GM21737 (cell line): Measurements from ENCODE around the gene TOM1.

ENCODE experiments used
- ATAC-seq: cut with Tn5 transposase; IDR thresholded peaks from one replicate; pipeline ENCODE4 v1.9.1; 2021; ENCODE audit warnings: mild to moderate bottlenecking, moderate library complexity; ENCODE audit not compliant: unreplicated experiment

Gene TOM1

DNA sequence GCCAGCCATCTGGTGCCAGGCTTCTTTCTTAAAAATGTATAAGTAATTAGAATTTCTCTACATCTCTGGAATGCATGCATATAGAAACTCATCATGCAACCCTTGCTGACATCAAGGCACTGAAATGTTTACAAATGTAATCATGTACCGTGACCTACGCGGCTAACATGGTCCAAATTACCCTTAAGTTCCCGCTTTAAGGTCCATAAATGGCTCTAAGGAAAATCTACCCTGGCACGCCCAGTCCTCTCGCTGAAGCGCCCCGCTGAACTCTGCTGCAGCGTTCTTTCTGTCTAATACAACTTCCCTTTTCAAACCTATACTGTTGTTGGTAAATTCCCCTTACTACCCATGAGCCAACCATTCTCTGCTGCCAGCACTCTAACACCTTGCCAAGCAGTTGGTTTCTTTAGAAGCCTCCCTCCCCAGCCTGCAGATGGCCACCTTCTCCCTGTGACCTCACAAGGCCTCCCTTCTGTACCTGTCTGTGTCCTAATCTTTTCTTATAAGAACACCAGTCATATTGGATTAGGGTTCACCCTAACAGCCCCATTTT, 67.7 kb downstream of the TOM1 start:
- no peak for ATAC-seq

DNA sequence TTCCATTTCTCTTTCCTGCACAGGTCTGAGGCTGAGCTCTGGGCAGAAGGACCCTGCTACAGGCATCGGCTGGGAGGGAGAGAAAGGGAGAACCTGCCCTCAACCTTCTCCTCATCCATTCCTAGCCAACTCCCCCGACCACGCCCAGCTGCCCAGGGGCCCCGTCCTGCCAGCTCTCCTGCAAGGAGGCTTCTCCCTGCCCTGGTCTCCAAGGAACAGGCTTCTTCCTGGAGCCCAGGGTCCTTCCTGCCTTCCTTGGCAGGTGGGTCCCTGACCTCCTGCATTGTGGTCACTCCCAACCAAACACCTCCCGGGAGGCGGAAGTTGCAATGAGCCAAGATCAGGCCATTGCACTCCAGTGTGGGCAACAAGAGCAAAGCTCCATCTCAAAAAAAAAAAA, 68.7 kb downstream of the TOM1 start:
- ATAC-seq = no peak

DNA sequence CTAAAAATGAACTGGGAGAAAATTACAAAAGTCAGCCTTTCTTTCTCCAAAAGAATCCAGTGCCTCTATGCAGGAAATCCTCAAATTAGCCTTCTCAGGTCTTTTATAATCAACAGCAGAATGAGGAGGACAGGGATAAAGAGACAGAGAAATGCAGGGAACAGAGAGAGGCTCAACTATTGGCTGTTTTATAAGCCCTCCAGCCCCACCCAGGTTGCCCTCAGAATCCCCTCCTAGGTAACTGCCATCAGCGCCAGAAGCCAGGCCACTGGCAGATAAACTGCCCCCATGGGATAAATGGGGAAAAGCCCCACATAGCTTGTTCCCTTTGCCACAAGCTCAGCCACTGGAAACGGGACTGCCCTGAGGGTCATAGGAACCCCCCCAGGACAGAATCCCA, 70.3 kb downstream of the TOM1 start:
- no peak for ATAC-seq

DNA sequence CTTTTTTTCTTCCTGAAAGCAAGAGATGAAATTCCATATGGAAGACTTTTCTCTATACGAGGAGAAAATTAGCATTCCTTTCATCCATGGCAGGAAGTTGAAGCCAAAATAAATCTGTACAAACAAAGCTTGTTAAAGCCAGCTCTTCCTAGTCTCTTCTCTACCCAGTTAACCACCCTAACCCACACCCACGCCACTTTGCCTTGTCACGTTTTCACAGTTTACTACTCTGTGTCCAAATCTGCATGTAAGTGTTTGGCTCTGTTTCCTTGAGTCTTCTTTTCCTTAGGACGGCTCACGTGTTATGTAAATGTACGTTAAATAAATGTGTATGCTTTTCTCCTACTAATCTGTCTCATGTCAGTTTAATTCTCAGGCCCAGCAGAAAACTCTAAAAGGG, 74.1 kb downstream of the TOM1 start:
- no peak for ATAC-seq

DNA sequence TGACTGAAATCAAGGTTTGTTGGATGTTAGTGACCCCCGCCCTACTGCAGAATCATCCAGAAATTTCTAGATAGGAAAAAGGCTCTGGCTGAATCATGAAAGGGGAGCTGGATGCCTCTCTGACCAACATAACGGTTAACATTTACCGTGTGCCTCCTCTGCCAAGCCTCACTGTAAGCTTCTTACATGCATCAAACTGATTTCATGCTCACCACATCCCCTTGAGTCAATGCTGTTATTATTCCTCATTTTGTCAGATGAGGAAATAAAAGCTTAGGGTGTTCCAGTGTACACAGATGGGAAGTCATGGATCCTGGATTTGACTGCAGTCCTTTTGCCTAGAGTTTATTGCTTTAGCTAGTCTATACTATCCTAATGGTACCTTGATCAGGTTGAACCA, 75.3 kb downstream of the TOM1 start:
- no peak for ATAC-seq

DNA sequence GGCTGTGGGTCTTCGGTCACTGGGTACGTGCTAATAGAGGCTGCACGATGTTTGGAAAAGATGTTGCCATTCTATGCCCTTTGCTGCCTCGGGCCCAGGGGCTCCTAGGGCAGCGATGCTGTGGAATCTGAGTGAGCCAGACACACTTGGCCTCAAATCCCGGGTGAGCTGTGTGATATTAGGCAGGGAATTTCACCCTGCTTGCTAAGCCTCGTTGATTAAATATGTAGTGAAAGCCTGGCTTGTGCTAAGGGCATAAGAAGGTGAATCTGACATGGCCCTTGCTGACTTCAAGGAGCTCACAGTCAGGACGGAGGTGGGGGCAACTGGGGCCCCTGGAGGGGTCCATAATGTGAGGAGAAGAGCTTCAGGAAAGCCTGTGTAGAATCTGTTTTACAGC, 75.8 kb downstream of the TOM1 start:
- ATAC-seq = no peak

DNA sequence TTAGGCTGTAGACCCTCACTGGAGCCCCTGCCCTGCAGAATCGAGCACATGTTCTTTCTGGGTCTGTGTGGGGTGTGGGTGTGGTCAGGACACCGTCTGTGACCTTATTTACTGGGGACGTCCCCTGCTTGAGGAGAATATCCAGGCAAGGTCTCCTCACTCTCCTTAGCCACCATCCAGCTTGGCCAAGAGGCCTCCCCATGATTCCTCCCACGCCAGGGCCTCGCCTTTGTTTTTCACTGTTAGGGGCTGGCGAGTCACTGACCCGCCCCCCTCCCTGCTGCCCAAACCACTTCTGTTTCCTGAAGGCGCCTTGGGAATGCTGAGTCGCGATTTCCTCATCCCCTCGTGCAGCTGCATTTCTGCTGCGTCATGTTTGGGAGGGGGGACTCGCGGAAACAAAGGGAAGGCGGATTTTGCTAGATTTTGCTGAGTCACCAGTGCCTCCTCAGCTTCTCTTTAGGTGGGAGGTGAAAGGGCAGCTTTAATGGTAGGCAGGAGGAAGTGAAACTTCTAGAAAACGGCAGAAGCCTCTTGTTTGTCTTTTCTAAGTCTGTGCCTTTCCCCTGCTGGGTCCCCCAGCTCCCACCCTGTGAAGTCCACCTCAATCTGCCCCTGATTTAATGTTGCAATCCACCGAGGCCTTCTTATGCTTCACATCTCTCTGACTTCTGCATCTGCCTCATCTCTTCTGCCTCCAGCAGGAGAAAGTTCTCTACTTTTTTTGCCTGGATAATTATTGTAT, 77.2 kb downstream of the TOM1 start:
- peak; percentile 52 for ATAC-seq

DNA sequence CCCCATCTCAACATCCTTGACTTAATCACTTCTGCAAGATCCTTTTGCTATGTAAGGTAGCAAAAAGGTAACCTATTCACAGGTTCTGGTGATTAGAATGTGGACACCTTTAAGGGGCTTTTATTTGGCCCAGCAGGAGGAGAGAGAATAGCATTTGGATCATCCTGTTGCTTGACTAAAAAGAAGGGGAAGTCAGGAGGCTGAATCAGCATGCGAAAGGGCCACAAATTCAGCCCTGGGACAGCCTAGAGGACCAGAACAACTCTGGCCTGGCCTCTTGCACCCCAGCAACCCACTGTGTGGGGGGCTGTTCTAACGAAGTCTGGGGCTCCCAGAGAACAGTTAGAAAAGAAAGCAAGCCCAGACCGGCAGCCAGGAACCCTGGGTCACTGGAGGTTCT, 78.0 kb downstream of the TOM1 start:
- no peak for ATAC-seq

DNA sequence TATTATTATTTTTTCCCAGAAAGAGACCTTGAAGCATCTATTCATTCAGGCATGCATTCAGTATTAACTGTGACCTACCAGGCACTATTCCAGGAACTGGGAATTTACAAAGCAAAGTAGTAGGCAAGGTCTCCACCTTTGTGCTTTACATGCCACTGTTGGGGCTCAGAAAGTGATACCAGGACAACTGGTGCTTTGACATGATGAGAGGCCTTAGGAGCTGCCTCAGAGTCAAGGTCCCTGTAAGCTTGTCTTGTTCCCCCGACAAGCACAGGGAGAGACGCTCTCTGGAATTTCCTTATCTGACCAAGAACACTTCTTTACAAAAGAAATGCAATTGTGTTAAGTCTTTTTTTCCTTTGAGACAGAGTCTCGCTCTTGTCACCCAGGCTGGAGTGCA, 78.9 kb downstream of the TOM1 start:
- no peak for ATAC-seq

DNA sequence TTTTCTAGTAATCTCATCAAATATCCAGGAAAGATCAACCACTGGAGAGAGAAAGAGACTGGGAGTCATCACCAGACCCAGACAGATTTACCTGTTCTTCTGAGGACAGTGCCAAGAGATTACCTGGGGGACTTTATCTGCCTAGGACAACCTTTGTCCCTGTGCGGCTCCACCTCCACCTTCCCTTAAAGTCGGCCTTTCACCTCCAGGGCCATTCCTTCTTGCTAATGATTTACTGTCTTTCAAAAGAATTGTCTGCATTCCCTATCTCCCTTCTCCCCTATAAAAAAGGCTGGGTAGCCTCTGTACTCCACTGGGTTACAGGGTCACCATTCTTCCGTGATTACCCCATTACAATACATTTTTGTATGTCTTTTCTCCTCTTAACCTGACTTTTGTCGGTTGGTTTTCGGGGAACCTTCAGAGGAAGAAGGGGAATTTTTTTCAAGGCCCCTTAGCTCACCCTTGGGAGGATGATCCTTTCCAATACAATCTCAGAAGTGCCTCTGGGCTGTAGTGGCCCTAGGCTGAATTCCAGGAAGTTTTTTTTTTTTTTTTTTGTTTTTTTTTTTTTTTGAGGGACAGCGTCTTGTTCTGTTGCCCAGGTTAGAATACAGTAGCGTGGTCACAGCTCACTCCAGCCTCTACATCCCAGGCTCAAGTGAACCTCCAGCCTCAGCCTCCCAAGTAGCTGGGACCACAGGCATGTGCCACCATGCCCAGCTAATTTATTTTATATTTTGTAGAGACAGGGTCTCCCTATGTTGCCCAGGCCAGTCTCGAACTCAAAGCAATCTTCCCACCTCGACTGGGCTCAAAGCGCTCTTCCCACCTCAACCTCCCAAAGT, 79.7 kb downstream of the TOM1 start:
- ATAC-seq = no peak

DNA sequence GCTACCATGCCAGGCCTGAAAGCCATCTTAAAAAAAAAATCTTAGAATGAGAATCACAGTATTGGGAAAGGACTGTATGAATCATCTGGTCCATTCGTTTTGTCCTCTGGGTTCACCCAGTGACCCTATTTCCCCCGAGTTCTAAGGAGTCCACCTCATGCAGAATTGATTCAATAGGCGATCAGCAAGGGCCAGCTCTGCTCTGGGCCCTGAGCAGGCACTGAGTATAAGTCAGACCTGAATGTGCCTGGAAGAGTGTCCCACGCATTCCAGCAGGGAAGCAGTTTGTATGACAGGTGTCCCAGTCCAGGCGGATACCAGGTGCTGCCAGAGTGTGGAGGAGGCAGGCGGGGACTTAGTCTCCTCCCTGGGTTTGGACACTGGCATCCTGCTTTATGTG, 80.3 kb downstream of the TOM1 start:
- ATAC-seq = no peak

DNA sequence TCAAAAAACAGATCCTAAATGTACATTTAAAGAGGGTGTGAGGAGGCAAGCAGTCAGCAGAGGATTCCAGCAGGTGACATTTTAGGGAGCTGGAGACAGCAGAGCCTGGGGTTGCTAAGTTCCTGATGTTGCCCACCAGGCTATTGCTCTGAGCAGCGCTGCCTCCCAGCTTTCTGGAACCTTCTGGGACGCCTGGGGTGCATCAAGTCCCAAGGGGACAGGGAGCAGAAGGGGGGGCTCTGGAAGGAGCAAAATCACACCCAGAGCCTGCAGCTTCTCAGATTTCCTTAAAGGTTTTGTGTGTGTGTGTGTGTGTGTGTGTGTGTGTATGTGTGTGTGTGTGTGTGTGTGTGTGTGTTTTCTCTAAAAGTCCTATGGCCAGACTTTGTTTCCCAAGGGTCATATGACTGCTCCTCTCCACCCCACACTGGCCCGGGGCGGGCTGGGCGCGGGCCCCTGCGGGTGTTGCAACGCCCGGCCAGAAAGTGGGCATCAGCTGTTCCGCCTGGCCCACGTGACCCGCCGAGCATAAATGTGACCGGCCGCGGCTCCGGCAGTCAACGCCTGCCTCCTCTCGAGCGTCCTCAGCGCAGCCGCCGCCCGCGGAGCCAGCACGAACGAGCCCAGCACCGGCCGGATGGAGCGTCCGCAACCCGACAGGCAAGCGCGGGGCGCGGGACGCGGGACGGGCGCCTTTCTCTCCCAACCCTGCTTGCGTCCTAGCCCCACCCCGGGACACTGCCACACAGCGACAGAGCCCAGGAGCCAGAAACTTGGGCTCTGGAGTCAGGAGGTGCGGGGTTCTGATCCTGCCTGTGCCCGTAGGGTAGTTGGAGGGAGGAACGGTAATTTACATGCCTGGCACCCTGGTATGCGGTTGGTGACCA, 81.1 kb downstream of the TOM1 start, which contains the start of gene HMOX1:
Gene HMOX1 (plus strand): TSS at position 560 of the 887 bp plus-strand sequence. CDS start 78 bp downstream, at position 638.
- ATAC-seq = peak; percentile 60

DNA sequence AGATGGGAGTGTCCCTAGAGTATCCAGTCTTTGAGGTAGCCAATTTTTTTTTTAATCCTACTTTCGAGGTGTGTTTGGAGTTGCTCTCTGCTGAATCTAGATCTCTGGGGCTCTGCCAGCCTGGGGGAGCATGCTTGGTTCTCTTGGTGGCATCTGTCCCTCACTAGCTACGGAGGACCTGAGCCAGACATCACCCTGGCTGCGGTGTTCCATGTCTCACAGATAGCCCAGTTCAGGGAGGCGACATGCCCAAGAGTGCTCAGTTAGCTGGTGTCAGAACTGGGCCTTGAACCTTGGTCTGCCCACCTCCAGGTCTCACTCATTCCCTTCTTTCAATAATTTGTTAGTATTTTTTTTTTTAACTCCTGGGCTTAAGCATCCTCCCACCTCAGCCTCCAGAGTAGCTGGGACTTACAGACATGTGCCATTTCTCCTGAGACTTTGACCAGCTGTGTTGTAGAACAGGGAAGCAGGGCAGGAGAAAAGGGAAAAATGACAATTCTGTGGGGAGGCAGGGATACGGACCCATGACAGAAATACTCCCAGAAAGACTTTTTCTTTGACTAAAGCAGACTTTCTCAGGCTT, 81.8 kb downstream of the TOM1 start:
- no peak for ATAC-seq

DNA sequence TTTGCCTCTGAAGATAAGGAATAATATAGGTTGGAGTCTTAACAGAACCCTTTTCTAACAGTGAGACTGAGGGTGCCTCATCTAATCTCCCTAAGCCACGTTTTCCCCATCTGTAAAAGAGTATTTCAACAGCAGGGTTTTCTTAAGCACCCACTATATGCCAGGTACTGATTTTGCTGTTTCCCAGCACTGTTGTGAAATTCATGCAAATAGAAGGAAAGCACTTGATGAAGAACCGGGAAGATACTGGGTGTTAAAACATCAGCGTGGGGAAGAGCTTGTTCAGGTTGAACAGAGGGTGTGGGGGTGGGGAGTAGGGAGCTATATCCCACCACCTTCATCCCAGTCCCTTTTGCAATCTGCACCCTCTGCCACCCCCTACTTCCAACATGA, 84.0 kb downstream of the TOM1 start:
- no peak for ATAC-seq

DNA sequence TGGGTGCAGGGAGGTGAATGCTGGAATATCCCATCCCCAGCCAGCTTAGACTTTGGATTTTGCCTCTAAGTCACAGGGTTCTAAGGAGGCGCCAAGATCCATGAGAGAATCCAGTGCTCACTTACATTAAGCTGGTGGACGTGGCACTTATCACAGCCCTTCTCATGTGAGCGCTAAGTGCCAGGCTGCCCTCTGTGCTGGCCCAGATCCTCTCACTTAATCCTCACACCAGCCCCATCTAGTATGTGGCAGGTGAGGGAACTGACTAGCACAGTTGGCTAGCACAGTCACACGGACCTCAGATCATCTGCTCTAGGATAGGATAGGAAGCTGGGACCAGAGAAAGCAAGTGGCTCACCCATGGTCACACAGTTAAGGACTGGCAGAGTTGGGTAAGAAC, 84.8 kb downstream of the TOM1 start:
- no peak for ATAC-seq

DNA sequence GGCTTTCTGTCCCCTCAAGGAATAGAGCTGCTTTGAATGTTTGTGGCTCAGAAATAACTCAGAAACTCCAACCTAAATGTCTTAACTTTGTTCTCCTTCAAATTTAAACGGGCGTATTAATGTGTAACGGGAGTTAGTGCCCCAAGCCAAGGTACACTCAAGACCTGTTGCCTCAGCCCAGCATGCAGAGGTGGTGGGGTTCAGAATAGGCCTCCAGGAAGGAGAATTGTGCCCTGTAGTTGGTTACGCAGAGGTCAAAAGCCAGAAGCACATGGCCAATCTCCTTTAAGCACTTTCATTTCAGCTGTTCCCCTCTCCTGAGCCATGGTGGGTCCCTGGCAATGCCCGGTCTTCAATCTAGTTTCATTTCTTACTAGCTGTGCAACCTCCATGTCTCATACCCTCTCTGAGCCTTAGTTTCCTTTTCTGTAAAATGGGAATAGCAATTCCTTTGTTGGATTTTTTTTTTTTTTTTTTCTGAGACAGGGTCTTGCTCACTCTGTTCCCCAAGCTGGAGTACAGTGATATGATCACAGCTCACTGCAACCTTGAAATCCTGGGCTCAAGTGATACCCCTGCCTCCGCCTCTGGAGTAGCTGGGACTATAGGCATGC, 85.4 kb downstream of the TOM1 start:
- ATAC-seq = no peak

DNA sequence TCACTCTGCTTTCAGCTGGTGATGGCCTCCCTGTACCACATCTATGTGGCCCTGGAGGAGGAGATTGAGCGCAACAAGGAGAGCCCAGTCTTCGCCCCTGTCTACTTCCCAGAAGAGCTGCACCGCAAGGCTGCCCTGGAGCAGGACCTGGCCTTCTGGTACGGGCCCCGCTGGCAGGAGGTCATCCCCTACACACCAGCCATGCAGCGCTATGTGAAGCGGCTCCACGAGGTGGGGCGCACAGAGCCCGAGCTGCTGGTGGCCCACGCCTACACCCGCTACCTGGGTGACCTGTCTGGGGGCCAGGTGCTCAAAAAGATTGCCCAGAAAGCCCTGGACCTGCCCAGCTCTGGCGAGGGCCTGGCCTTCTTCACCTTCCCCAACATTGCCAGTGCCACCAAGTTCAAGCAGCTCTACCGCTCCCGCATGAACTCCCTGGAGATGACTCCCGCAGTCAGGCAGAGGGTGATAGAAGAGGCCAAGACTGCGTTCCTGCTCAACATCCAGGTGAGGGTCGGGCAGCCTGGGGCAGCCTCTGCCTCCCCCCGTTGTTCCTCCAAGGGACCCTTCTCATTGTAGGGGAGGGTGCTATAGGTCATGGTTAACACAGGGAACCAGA, 87.1 kb downstream of the TOM1 start:
- ATAC-seq = no peak

DNA sequence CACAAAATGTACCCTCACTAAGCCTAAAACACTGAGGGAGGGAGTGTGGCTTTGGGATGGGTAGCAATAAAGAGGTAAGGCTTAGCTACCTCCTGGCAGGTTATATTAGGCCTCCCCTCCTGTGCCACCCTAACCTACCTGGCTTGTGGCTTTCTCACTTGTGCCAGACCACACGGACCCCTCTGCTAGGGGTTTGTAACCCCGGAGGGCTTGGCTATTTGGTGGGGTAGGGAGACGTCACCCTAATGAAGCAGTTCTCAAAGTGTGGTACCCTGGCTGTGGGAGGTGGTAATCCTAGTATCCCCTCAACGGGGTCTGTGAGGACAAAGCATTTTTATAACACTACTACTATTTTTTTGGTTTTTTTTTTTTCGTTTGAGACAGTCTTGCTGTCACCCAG, 91.2 kb downstream of the TOM1 start:
- ATAC-seq = no peak

DNA sequence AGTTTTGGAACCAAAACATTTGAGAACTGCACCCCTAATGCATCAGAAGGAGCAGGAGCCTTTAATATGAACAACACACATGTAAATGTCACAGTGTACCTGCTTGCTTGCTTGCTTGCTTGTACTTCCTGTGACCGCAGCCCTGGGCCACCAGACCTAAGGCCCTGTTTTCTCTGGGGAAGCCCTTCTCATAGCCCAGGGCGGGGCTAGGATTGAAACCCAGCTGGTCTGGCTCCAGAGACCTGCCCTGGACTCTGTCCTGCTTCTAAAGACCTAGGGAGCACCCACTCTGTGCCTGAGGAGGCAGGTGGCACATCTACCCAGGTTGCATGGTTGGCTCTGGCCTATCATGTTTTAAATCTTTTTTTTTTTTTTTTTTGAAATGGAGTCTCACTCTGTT, 92.7 kb downstream of the TOM1 start:
- no peak for ATAC-seq
